Astrocyte (in vitro differentiated cells and primary cell): ENCODE measurements around the gene METAP1.

ENCODE experiments used
- EZH2 ChIP-seq: IDR thresholded peaks from 2 replicates; pipeline ENCODE4 v1.6.1; 2012; ENCODE audit warnings: mild to moderate bottlenecking, low read length, inconsistent platforms; ENCODE audit not compliant: insufficient read depth
- TF ChIP-seq, protein P1 (sequence below): IDR thresholded peaks from 2 replicates; pipeline ENCODE4 v1.5.1; 2011; ENCODE audit warnings: low read depth, mild to moderate bottlenecking, inconsistent platforms, low read length, moderate library complexity; ENCODE audit not compliant: insufficient read depth

DNA sequence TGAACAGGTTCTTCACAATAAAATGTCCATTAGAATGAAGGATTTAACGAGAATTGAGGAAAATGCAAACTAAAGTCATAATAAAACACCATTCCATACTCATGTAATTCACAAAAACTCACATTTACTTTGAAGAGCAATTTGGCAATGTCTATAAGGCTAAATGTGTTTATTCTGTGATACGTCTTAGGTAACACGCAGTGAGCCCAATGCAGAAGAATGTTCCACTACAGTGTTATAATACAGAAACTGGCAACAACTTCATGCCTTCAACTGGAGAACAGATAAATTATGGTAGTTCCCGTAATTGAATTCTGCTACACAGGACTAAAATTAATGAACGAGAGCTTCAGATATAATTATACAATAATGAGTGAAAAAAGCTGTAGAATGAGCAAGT is 75.6 kb downstream of the METAP1 start:
- TF ChIP-seq EZH2 = no peak
- TF ChIP-seq, protein P1, sequence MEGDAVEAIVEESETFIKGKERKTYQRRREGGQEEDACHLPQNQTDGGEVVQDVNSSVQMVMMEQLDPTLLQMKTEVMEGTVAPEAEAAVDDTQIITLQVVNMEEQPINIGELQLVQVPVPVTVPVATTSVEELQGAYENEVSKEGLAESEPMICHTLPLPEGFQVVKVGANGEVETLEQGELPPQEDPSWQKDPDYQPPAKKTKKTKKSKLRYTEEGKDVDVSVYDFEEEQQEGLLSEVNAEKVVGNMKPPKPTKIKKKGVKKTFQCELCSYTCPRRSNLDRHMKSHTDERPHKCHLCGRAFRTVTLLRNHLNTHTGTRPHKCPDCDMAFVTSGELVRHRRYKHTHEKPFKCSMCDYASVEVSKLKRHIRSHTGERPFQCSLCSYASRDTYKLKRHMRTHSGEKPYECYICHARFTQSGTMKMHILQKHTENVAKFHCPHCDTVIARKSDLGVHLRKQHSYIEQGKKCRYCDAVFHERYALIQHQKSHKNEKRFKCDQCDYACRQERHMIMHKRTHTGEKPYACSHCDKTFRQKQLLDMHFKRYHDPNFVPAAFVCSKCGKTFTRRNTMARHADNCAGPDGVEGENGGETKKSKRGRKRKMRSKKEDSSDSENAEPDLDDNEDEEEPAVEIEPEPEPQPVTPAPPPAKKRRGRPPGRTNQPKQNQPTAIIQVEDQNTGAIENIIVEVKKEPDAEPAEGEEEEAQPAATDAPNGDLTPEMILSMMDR = no peak
